Stimulated activated CD4-positive, alpha-beta T cell treated with anti-CD3 and anti-CD28 coated beads, Interleukin-4, amount 100 ng/mL, for 4 hours (primary cell): ENCODE data around the gene ROGDI.

Source experiments
- DNase-seq, 2 experiments: peaks; one replicate each; pipeline ENCODE4 v3.0.0-alpha.2; 2020

ROGDI gene

DNA sequence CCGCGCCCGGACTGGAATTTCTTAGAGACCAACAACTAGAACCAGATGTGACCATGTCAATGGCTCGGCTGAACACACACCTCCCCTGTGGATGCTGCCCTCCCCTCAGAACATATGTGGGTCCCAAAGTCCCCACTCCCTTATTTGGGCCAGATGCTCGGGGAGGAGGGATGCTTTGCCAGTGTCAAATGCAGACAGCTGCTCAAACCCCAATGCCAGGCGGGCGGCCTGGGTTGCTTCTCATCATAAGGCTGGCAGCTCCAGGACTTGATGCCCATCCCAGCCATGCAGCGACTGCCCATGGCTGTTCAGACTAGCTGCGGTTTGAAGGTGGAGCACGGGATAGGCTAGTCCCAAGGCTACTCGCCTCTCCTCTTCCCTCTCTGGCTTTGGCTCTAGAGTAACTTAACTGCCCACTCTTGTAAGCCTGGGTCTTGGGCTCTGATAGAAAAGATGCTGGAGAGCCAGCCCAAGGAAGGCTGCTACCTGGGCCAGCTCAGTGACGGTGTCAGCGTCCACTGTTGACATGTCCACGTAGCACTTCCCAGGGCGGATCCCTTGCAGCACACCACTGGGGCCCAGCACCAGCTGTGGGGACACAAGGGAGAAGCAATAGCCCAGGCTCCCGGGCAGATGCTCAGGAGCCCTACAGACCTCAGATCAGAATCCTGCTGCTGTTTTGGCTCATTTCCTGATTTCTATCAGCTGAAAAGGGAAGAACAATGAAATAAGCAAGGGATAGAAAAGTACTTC, 11.0 kb upstream of the ROGDI start:
- DNase-seq, result no peak

DNA sequence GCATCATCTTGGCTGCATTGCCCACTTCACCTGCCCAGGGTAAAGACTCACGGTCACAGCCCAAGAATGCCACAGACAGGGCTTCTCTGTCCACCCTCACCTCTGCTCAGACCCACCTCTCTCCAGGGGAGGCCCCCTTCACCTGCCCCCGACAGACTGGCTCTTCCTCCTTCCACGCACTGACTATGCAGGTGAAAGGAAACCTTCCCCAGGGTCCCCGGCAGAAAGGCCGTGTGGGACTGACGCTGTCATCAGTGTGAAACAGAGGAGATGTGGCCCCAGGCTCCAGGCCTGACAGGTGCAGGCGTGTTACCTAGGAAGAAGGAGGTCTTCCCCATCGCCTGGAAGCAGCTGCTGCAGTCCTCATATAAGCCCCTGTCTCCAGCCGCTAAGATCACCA, 9.3 kb upstream of the ROGDI start:
- no peak for DNase-seq

GRCh38 chr16:4811242-4811641, 8.8 kb upstream of the ROGDI start:
- DNase-seq, result no peak

GRCh38 chr16:4806280-4806679, 3.8 kb upstream of the ROGDI start:
- DNase-seq, result no peak

GRCh38 chr16:4805231-4805630, 2.8 kb upstream of the ROGDI start:
- DNase-seq, result no peak

DNA sequence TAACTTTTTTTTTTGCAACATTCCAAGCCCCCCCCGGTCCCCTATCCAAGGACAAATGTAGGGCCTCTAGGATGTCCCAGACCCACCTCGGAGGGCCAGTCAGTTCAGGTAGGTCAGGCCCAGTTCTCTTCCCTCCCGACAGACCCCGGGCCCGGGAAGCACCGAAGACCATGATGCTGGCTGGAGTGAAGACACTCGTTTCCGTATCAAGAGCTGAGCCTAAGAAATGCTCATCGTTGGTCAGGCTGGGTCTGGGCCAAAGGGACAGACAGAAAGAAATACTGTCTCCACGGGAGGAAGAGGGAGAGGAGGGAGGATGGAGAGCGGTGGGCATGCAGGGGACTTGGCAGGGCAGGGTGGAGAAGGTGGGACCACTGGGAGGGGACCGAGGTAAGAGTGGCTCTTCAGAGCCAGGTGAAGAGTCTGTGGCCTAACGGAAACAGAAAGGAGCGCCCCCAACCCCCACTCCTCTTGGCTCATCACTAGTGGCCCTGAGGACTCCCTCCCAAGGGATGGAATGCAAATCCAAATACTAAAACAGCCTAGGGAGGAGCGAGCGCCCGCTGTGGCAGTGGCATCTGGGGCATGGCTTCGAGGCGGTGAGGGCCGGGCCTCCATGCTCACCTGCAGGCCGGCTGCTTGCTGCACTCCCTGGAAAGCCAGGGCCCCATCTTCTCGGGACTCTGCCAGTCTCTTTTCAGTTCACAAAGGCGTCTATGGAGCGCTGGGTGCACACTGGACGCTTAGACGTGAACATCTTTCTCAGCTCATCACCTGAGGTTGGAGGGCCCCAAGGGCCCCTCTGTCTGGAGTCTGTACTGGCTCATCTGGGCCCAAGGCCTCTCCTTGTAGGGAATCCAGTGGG, 1.7 kb upstream of the ROGDI start:
- no peak for DNase-seq

- no peak for DNase-seq
Observed at GRCh38 chr16:4803401-4803844, 990 bp upstream of the ROGDI start.

- DNase-seq, result peak; percentile 82 to 90
Observed at GRCh38 chr16:4802659-4803287, 340 bp upstream of the ROGDI start.

DNA sequence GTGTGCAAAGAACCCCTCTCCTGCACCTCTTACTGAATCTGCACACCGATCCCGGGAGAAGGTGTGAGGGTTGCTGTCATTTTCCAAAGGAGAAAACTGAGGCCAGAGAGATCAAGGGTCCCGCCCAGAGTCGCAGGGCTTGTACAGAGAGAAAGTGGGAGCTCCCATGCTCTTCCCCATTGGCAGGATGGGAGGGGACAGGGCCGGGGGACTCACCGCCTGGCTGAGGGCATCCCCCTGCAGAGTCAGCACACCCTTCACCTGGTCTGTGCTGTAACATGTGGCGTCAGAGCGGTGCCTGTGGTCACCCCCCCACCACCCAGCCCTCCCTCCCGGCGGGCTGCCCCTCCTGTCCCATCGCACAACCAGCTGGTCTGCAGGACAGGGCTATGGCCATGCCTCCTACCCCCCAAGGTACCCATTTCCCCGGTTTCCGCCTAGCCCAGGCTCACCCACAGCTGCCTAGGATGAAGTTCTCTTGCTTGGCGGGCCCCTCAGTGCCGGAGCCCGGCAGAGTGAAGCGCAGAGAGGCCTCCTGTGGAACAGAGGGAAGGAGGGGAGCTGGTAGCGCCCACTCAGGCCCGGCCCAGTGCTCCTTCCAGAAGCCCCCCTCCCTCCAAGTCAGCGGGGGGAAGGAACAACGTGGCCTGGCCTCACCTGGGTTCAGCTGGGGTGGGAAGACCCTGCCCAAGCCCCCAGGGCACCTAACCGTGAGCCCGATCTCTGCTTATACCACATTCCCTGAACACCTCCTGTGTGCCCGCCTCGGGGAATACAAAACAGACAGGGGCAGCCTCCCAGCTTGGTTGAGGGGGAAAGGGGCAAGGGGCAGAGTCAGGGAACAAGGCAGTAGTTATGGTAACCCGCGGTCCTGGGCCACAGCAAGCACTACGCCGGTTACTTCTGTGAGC, 1.1 kb downstream of the ROGDI start:
- no peak for DNase-seq

GRCh38 chr16:4800290-4801041, 2.0 kb downstream of the ROGDI start:
- DNase-seq, result no peak

DNA sequence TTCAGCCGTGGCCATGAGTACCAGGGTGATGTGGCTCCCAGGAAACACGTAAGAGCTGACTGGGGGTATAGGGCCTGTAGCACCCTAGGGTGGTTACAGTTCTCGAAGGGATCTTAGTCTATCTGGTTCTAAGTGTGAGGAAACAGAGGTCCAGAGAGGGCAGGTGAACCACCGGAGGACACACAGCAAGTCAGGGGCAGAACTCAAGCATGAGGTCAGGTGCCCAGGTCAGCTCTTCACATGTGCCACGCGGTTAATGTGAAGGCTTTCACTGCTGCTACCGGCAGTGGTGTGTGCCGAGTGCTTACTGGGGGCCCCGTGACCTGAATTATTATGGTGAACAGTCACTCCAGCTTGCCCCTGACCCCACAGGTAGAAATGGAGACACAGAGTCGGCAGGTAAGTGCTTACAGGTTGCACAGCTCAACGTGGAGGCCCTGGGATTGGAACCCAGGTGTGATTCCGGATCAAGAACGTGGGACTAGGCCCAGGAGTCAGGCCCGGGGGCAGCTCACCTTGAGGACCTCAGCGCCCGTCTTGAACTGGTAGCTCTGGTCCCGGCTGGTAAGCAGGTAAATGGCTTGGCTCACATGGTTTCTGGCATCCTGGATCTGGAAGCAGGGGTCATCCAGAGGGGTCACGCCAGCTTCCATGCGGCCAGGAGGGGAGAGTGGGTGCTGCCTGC, 3.1 kb downstream of the ROGDI start:
- no peak for DNase-seq

DNA sequence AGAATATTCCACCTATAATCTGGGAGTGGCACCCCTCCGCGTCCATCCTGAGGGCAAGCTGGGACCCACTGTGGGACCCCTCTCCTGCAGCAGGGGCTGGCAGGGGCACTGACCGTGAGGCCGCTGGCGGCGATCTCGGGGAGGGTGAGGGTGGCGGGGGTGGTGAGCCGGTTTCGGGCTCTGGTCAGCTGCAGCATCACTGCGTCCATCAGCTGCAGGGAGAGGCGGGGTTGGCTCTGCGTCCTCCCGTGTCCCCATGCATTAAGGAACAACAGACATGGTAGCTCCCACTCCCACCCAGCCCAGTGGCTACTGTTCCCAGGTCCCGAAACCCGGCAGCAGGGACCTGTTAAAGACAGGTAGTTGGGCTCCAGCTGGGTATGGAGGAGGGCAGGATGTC, 4.0 kb downstream of the ROGDI start:
- no peak for DNase-seq

- DNase-seq, result no peak
Observed at GRCh38 chr16:4797805-4798252, 4.6 kb downstream of the ROGDI start.

GRCh38 chr16:4796982-4797804, 5.2 kb downstream of the ROGDI start:
- DNase-seq, result no peak

DNA sequence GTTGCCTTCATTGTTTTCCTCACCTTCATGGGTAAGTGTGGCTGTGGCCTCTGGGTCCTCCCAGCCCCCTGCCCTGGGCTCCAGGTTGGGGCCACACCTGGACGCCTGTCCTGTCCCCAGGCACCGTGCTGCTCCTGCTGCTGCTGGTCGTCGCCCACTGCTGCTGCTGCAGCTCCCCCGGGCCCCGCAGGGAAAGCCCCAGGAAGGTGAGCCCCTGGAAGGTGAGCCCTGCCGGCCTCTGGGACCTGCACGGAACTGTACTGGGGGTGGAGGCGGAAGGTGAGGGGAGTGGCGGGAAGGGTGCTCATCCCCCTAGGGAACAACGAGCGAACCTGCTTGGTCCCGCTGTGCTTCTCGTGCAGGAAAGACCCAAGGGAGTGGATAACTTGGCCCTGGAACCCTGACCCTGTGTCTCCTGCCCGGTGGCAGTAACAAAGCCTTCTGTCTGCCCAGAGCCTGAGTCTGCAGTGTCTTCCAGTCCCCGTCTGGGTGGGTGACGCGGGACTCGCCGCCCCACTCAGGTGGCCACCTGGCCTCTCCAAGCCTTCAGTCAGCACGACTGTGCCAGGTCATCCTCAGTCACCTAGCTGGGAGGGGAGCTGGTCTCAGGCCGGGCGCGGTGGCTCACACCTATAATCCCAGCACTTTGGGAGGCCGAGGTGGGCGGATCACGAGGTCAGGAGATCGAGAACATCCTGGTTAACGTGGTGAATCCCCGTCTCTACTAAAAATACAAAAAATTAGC, 6.4 kb downstream of the ROGDI start:
- no peak for DNase-seq

GRCh38 chr16:4795181-4795827, 7.1 kb downstream of the ROGDI start, which contains the start of gene SMIM22:
TSS of gene SMIM22 (plus strand) at chr16:4795369. CDS start at chr16:4795735, 366 bp downstream.
- DNase-seq, result no peak

DNA sequence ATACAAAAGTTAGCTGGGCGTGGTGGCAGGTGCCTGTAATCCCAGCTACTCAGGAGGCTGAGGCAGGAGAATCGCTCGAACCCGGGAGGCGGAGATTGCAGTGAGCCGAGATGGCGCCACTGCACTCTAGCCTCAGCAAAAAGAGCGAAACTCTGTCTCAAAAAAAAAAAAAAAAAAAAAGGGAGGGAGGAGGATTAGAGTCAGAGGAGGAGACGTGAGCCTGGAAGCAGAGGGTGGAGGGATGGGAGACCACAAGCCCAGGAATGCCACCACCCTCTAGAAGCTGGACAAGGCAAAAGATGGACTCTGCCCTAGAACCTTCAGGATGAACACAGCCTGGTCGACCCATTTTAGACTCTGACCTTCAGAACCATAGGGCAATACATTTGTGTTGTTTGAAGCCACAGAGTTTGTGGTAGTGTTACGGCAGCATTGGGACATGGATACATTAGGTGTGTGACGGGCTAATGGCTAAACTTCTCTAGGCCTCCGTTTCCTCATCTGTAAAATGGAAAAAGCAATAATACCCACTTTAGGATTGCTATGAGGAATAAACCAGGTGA, 9.4 kb downstream of the ROGDI start:
- DNase-seq, result no peak

GRCh38 chr16:4790871-4791270, 11.6 kb downstream of the ROGDI start:
- DNase-seq, result no peak
